IPS-20b (cell line): ENCODE results near the gene BCAS3.

ENCODE experiments used
- H3K27ac ChIP-seq: one replicate; pipeline ENCODE4 v1.5.1; 2013; ENCODE audit warnings: low read length
- H3K27me3 ChIP-seq: 2 replicates; pipeline ENCODE4 v1.6.1; 2013; ENCODE audit warnings: mild to moderate bottlenecking, low read length, inconsistent platforms; ENCODE audit not compliant: insufficient read depth
- H3K36me3 ChIP-seq: 2 replicates; pipeline ENCODE4 v1.6.1; 2013; ENCODE audit warnings: low read depth, mild to moderate bottlenecking, inconsistent platforms, low read length, moderate library complexity; ENCODE audit not compliant: insufficient read depth
- H3K4me1 ChIP-seq: 2 replicates; pipeline ENCODE4 v1.6.1; 2013; ENCODE audit warnings: mild to moderate bottlenecking, control low read depth, inconsistent platforms, low read length, moderate library complexity; ENCODE audit not compliant: insufficient read depth
- H3K4me3 ChIP-seq: 2 replicates; pipeline ENCODE4 v1.5.1; 2013; ENCODE audit warnings: mild to moderate bottlenecking, low read length, inconsistent platforms
- H3K9ac ChIP-seq: 2 replicates; pipeline ENCODE4 v1.6.1; 2013; ENCODE audit warnings: low read depth, mild to moderate bottlenecking, inconsistent platforms, low read length, moderate library complexity
- H3K9me3 ChIP-seq: 2 replicates; pipeline ENCODE4 v1.6.1; 2013; ENCODE audit warnings: mild to moderate bottlenecking, low read depth, low read length, inconsistent platforms; ENCODE audit not compliant: insufficient read depth

The BCAS3 gene

GRCh38 chr17:61363601-61364462, 686.2 kb downstream of the BCAS3 start:
- H3K9ac ChIP-seq, result no peak overlapping the region
- no peaks in the 10 kb centered on the region for H3K4me1 ChIP-seq
- no peaks in the 10 kb centered on the region for H3K36me3 ChIP-seq
- no peaks in the 10 kb centered on the region for H3K9me3 ChIP-seq
- no peak overlapping the region for H3K4me3 ChIP-seq
- H3K27ac ChIP-seq, result no peak overlapping the region
- H3K27me3 ChIP-seq, result no peaks in the 10 kb centered on the region

GRCh38 chr17:61364463-61364846, 686.8 kb downstream of the BCAS3 start:
- H3K4me3 ChIP-seq, result no peak overlapping the region
- H3K36me3 ChIP-seq, result no peaks in the 10 kb centered on the region
- H3K27me3 ChIP-seq, result no peaks in the 10 kb centered on the region

GRCh38 chr17:61366076-61366714, 688.5 kb downstream of the BCAS3 start:
- Histone ChIP-seq H3K27ac (no peak overlapping the region), H3K4me1 (no peaks in the 10 kb centered on the region), H3K9me3 (no peaks in the 10 kb centered on the region), H3K27me3 (no peaks in the 10 kb centered on the region), H3K36me3 (no peaks in the 10 kb centered on the region), H3K4me3 (no peak overlapping the region), H3K9ac (no peak overlapping the region)

More at GRCh38 chr17:61364463-61364846, 686.8 kb downstream of the BCAS3 start:
- Histone ChIP-seq H3K4me1 (no peaks in the 10 kb centered on the region), H3K9ac (no peak overlapping the region), H3K27ac (no peak overlapping the region), H3K9me3 (no peaks in the 10 kb centered on the region)

- Histone ChIP-seq H3K27ac (no peak overlapping the region), H3K27me3 (no peaks in the 10 kb centered on the region), H3K9ac (no peak overlapping the region), H3K4me1 (no peaks in the 10 kb centered on the region), H3K36me3 (no peaks in the 10 kb centered on the region), H3K4me3 (no peak overlapping the region), H3K9me3 (no peaks in the 10 kb centered on the region)
These were observed 689.2 kb downstream of the BCAS3 start for GRCh38 chr17:61366715-61367413.

- no peak overlapping the region for H3K9ac ChIP-seq
- no peaks in the 10 kb centered on the region for H3K36me3 ChIP-seq
- H3K4me1 ChIP-seq, result no peaks in the 10 kb centered on the region
- no peaks in the 10 kb centered on the region for H3K27me3 ChIP-seq
- no peak overlapping the region for H3K4me3 ChIP-seq
- no peaks in the 10 kb centered on the region for H3K9me3 ChIP-seq
- H3K27ac ChIP-seq, result no peak overlapping the region
These were observed 690.6 kb downstream of the BCAS3 start for GRCh38 chr17:61368049-61368831.

GRCh38 chr17:61368832-61369450, 691.3 kb downstream of the BCAS3 start:
- Histone ChIP-seq H3K27ac (no peak overlapping the region), H3K4me1 (no peaks in the 10 kb centered on the region)

GRCh38 chr17:61369751-61370150, 692.1 kb downstream of the BCAS3 start:
- Histone ChIP-seq H3K4me1 (no peaks in the 10 kb centered on the region), H3K36me3 (no peaks in the 10 kb centered on the region), H3K4me3 (no peak overlapping the region), H3K27me3 (no peaks in the 10 kb centered on the region), H3K27ac (no peak overlapping the region), H3K9me3 (no peaks in the 10 kb centered on the region), H3K9ac (no peak overlapping the region)

More at GRCh38 chr17:61368832-61369450, 691.3 kb downstream of the BCAS3 start:
- Histone ChIP-seq H3K4me3 (no peak overlapping the region), H3K9ac (no peak overlapping the region), H3K9me3 (no peaks in the 10 kb centered on the region), H3K36me3 (no peaks in the 10 kb centered on the region), H3K27me3 (no peaks in the 10 kb centered on the region)

GRCh38 chr17:61371179-61371578, 693.5 kb downstream of the BCAS3 start:
- Histone ChIP-seq H3K9me3 (no peaks in the 10 kb centered on the region), H3K36me3 (no peaks in the 10 kb centered on the region), H3K4me3 (no peak overlapping the region), H3K27me3 (no peaks in the 10 kb centered on the region), H3K4me1 (no peaks in the 10 kb centered on the region), H3K27ac (no peak overlapping the region), H3K9ac (no peak overlapping the region)

GRCh38 chr17:61371606-61372005, 694.0 kb downstream of the BCAS3 start:
- no peak overlapping the region for H3K27ac ChIP-seq
- H3K4me1 ChIP-seq, result no peaks in the 10 kb centered on the region
- no peaks in the 10 kb centered on the region for H3K36me3 ChIP-seq
- no peak overlapping the region for H3K9ac ChIP-seq
- no peak overlapping the region for H3K4me3 ChIP-seq
- H3K27me3 ChIP-seq, result no peaks in the 10 kb centered on the region
- no peaks in the 10 kb centered on the region for H3K9me3 ChIP-seq

GRCh38 chr17:61372436-61372835, 694.8 kb downstream of the BCAS3 start:
- Histone ChIP-seq H3K4me3 (no peak overlapping the region), H3K36me3 (no peaks in the 10 kb centered on the region), H3K27me3 (no peaks in the 10 kb centered on the region), H3K27ac (no peak overlapping the region), H3K4me1 (no peaks in the 10 kb centered on the region), H3K9ac (no peak overlapping the region), H3K9me3 (no peaks in the 10 kb centered on the region)
